Measurements from ENCODE around the gene TAF4B. TPM values are rescaled to one million over a fixed set of nuclear protein-coding genes. Genes with fewer than 3 reads are reported as not detected.

TAF4B gene
- total RNA-seq, 1 donor, result 5.1 TPM

GRCh38 chr18:26409091-26409490 lies 182.8 kb downstream of the TAF4B start:
- Histone ChIP-seq H4K20me1 (ENCODE audit: insufficient read depth, low read length) (no peaks in the 10 kb centered on the region), H3K27ac (ENCODE audit: low read depth, low read length) (no peak overlapping the region), H3K4me3 (ENCODE audit: insufficient read depth, low read length) (no peak overlapping the region), H3K4me1 (ENCODE audit: insufficient read depth, low read length) (no peaks in the 10 kb centered on the region), H3K9me3 (ENCODE audit: low read depth, low read length) (no peaks in the 10 kb centered on the region), H2AFZ (ENCODE audit: low read length) (no peak overlapping the region), H3K36me3 (ENCODE audit: insufficient read depth, low read length) (no peaks in the 10 kb centered on the region), H3K4me2 (ENCODE audit: insufficient read depth, low read length) (no peak overlapping the region), H3K79me2 (ENCODE audit: insufficient read depth, low read length) (no peaks in the 10 kb centered on the region), H3K27me3 (ENCODE audit: insufficient read depth, low read length) (no peaks in the 10 kb centered on the region)
- DNase-seq (ENCODE audit: insufficient read length, low spot score, missing footprints), result no peak
- no peak for TF ChIP-seq CTCF (IDR thresholded peaks at IDR 0.05; ENCODE audit: extremely low read depth, low read depth, low read length)

GRCh38 chr18:26414901-26415440 lies 188.7 kb downstream of the TAF4B start:
- H3K9me3 ChIP-seq (ENCODE audit: low read depth, low read length), result no peaks in the 10 kb centered on the region
- no peak overlapping the region for H2AFZ ChIP-seq (ENCODE audit: low read length)
- H3K79me2 ChIP-seq (ENCODE audit: insufficient read depth, low read length), result no peaks in the 10 kb centered on the region
- peaks cover 10% of the 10 kb centered on the region for H3K4me1 ChIP-seq (ENCODE audit: insufficient read depth, low read length)
- DNase-seq (ENCODE audit: insufficient read length, low spot score, missing footprints), result no peak
- no peak overlapping the region for H3K27ac ChIP-seq (ENCODE audit: low read depth, low read length)
- H3K27me3 ChIP-seq (ENCODE audit: insufficient read depth, low read length), result no peaks in the 10 kb centered on the region
- peak overlapping the region; percentile 34 for H3K4me2 ChIP-seq (ENCODE audit: insufficient read depth, low read length)
- H4K20me1 ChIP-seq (ENCODE audit: insufficient read depth, low read length), result no peaks in the 10 kb centered on the region
- H3K4me3 ChIP-seq (ENCODE audit: insufficient read depth, low read length), result no peak overlapping the region
- no peaks in the 10 kb centered on the region for H3K36me3 ChIP-seq (ENCODE audit: insufficient read depth, low read length)
- TF ChIP-seq CTCF (IDR thresholded peaks at IDR 0.05; ENCODE audit: extremely low read depth, low read depth, low read length), result no peak

- no peak overlapping the region for H2AFZ ChIP-seq (ENCODE audit: low read length)
Observed at GRCh38 chr18:26415631-26416030, 189.4 kb downstream of the TAF4B start.

GRCh38 chr18:26416652-26417150 lies 190.5 kb downstream of the TAF4B start:
- Histone ChIP-seq H3K9me3 (ENCODE audit: low read depth, low read length) (no peaks in the 10 kb centered on the region), H3K4me3 (ENCODE audit: insufficient read depth, low read length) (no peak overlapping the region), H3K36me3 (ENCODE audit: insufficient read depth, low read length) (no peaks in the 10 kb centered on the region), H3K4me2 (ENCODE audit: insufficient read depth, low read length) (no peak overlapping the region), H4K20me1 (ENCODE audit: insufficient read depth, low read length) (no peaks in the 10 kb centered on the region), H3K79me2 (ENCODE audit: insufficient read depth, low read length) (no peaks in the 10 kb centered on the region), H3K4me1 (ENCODE audit: insufficient read depth, low read length) (peaks cover 10% of the 10 kb centered on the region), H3K27me3 (ENCODE audit: insufficient read depth, low read length) (no peaks in the 10 kb centered on the region), H2AFZ (ENCODE audit: low read length) (no peak overlapping the region), H3K27ac (ENCODE audit: low read depth, low read length) (no peak overlapping the region)
- TF ChIP-seq CTCF (IDR thresholded peaks at IDR 0.05; ENCODE audit: extremely low read depth, low read depth, low read length), result no peak
- DNase-seq (ENCODE audit: insufficient read length, low spot score, missing footprints), result no peak

More at GRCh38 chr18:26415631-26416030, 189.4 kb downstream of the TAF4B start:
- Histone ChIP-seq H3K27me3 (ENCODE audit: insufficient read depth, low read length) (no peaks in the 10 kb centered on the region), H4K20me1 (ENCODE audit: insufficient read depth, low read length) (no peaks in the 10 kb centered on the region), H3K79me2 (ENCODE audit: insufficient read depth, low read length) (no peaks in the 10 kb centered on the region), H3K27ac (ENCODE audit: low read depth, low read length) (no peak overlapping the region), H3K4me2 (ENCODE audit: insufficient read depth, low read length) (no peak overlapping the region), H3K9me3 (ENCODE audit: low read depth, low read length) (no peaks in the 10 kb centered on the region), H3K4me3 (ENCODE audit: insufficient read depth, low read length) (no peak overlapping the region), H3K4me1 (ENCODE audit: insufficient read depth, low read length) (peaks cover 10% of the 10 kb centered on the region), H3K36me3 (ENCODE audit: insufficient read depth, low read length) (no peaks in the 10 kb centered on the region)
- no peak for TF ChIP-seq CTCF (IDR thresholded peaks at IDR 0.05; ENCODE audit: extremely low read depth, low read depth, low read length)
- no peak for DNase-seq (ENCODE audit: insufficient read length, low spot score, missing footprints)

All from osteoblast (primary cell).